H9 (cell line): ENCODE measurements around the gene TMEM269. TPM values are rescaled to one million over a fixed set of nuclear protein-coding genes. Genes with fewer than 3 reads are reported as not detected.

Experiments used
- DNase-seq: peaks from one replicate; pipeline ENCODE4 v3.0.0-alpha.2; 2017
- H2AFZ ChIP-seq: one replicate; pipeline ENCODE4 v1.6.1; 2013; ENCODE audit warnings: mild to moderate bottlenecking, low read length, control low read depth, moderate library complexity
- H2AK5ac ChIP-seq: 2 replicates; pipeline ENCODE4 v1.6.1; 2013; ENCODE audit warnings: low read length, control low read depth, mixed read lengths; ENCODE audit not compliant: insufficient read length
- H2BK120ac ChIP-seq: one replicate; pipeline ENCODE4 v1.6.1; 2013; ENCODE audit warnings: low read depth, mild to moderate bottlenecking, low read length, control low read depth, inconsistent platforms; ENCODE audit not compliant: poor library complexity, severe bottlenecking
- H2BK12ac ChIP-seq: 2 replicates; pipeline ENCODE4 v1.6.1; 2013; ENCODE audit warnings: low read length, control low read depth, mixed read lengths, low read depth; ENCODE audit not compliant: insufficient read length
- H2BK15ac ChIP-seq: 2 replicates; pipeline ENCODE4 v1.6.1; 2013; ENCODE audit warnings: low read depth, low read length, control low read depth
- H2BK20ac ChIP-seq: one replicate; pipeline ENCODE4 v1.6.1; 2013; ENCODE audit warnings: low read depth, mild to moderate bottlenecking, low read length, control low read depth, inconsistent platforms; ENCODE audit not compliant: poor library complexity, severe bottlenecking
- H2BK5ac ChIP-seq: 2 replicates; pipeline ENCODE4 v1.6.1; 2013; ENCODE audit warnings: low read length, control low read depth, mixed read lengths; ENCODE audit not compliant: insufficient read length
- H3K14ac ChIP-seq: 2 replicates; pipeline ENCODE4 v1.6.1; 2013; ENCODE audit warnings: low read length, control low read depth; ENCODE audit not compliant: insufficient read depth
- H3K18ac ChIP-seq: 2 replicates; pipeline ENCODE4 v1.6.1; 2013; ENCODE audit warnings: low read depth, mild to moderate bottlenecking, mixed read lengths, low read length, control low read depth; ENCODE audit not compliant: insufficient read length
- H3K23ac ChIP-seq: 2 replicates; pipeline ENCODE4 v1.6.1; 2013; ENCODE audit warnings: low read length, control low read depth, mixed read lengths, low read depth; ENCODE audit not compliant: insufficient read length
- H3K23me2 ChIP-seq: 2 replicates; pipeline ENCODE4 v1.6.1; 2013; ENCODE audit warnings: low read depth, mild to moderate bottlenecking, mixed read lengths, low read length, control low read depth; ENCODE audit not compliant: insufficient read length, poor library complexity, severe bottlenecking
- H3K27ac ChIP-seq: 2 replicates; pipeline ENCODE4 v1.5.1; 2013; ENCODE audit warnings: low read length, control low read depth, mixed read lengths, low read depth; ENCODE audit not compliant: insufficient read length
- H3K27me3 ChIP-seq: 2 replicates; pipeline ENCODE4 v1.6.1; 2013; ENCODE audit warnings: low read length, control low read depth, inconsistent platforms; ENCODE audit not compliant: insufficient read depth
- H3K4ac ChIP-seq: 2 replicates; pipeline ENCODE4 v1.6.1; 2013; ENCODE audit warnings: low read depth, mild to moderate bottlenecking, control low read depth, inconsistent platforms, low read length, moderate library complexity
- H3K4me1 ChIP-seq: 2 replicates; pipeline ENCODE4 v1.6.1; 2013; ENCODE audit warnings: low read length, control low read depth, inconsistent platforms; ENCODE audit not compliant: insufficient read depth
- H3K4me2 ChIP-seq: 2 replicates; pipeline ENCODE4 v1.6.1; 2013; ENCODE audit warnings: low read length, control low read depth, mixed read lengths; ENCODE audit not compliant: insufficient read length, insufficient read depth
- H3K56ac ChIP-seq: 2 replicates; pipeline ENCODE4 v1.6.1; 2013; ENCODE audit warnings: low read depth, mild to moderate bottlenecking, mixed read lengths, low read length, control low read depth; ENCODE audit not compliant: insufficient read length
- H3K79me1 ChIP-seq: 2 replicates; pipeline ENCODE4 v1.6.1; 2013; ENCODE audit warnings: low read depth, mild to moderate bottlenecking, moderate library complexity, low read length, control low read depth, inconsistent platforms; ENCODE audit not compliant: insufficient read depth, poor library complexity, severe bottlenecking
- H3K79me2 ChIP-seq: 2 replicates; pipeline ENCODE4 v1.6.1; 2013; ENCODE audit warnings: low read length, control low read depth, inconsistent platforms; ENCODE audit not compliant: insufficient read depth
- H3K9ac ChIP-seq: 2 replicates; pipeline ENCODE4 v1.6.1; 2013; ENCODE audit warnings: low read length, control low read depth, mixed read lengths; ENCODE audit not compliant: insufficient read length; ENCODE audit errors: extremely low read depth
- H3K9me3 ChIP-seq: one replicate; pipeline ENCODE4 v1.6.1; 2013; ENCODE audit warnings: low read depth, low read length, inconsistent platforms; ENCODE audit not compliant: control insufficient read depth
- H3T11ph ChIP-seq: one replicate; pipeline ENCODE4 v1.6.1; 2013; ENCODE audit warnings: mild to moderate bottlenecking, low read length, control low read depth, inconsistent platforms
- H4K20me1 ChIP-seq: one replicate; pipeline ENCODE4 v1.6.1; 2013; ENCODE audit not compliant: control insufficient read depth, insufficient read length, insufficient read depth
- H4K5ac ChIP-seq: 2 replicates; pipeline ENCODE4 v1.6.1; 2013; ENCODE audit warnings: low read depth, mild to moderate bottlenecking, mixed read lengths, low read length, control low read depth; ENCODE audit not compliant: insufficient read length
- H4K8ac ChIP-seq: replicated peaks from 2 replicates; pipeline ENCODE4 v1.6.1; 2013; ENCODE audit warnings: low read length, control low read depth, mixed read lengths, low read depth; ENCODE audit not compliant: insufficient read length
- H4K91ac ChIP-seq: 2 replicates; pipeline ENCODE4 v1.6.1; 2013; ENCODE audit warnings: low read depth, mild to moderate bottlenecking, moderate library complexity, mixed read lengths, low read length, control low read depth; ENCODE audit not compliant: insufficient read length
- H3K27ac Mint-ChIP-seq, 3 experiments: 2 replicates in 2 of 3; 3 replicates in 1 of 3; pipeline ENCODE4 v1.8.0; 2020 to 2021; ENCODE audit warnings: mixed read lengths in 3 of 3, mild to moderate bottlenecking in 1 of 3, moderate library complexity in 1 of 3
- H3K27me3 Mint-ChIP-seq: 2 replicates; pipeline ENCODE4 v1.8.0; 2021; ENCODE audit warnings: low read depth, mild to moderate bottlenecking, moderate library complexity, mixed read lengths
- H3K36me3 Mint-ChIP-seq, 3 experiments: 2 replicates in 2 of 3; 3 replicates in 1 of 3; pipeline ENCODE4 v1.8.0; 2020 to 2021; ENCODE audit warnings: low read depth in 3 of 3, mixed read lengths in 3 of 3; ENCODE audit not compliant: insufficient read depth in 1 of 3
- H3K4me1 Mint-ChIP-seq, 2 experiments: 2 replicates each; pipeline ENCODE4 v1.8.0; 2020; ENCODE audit warnings: mixed read lengths in 2 of 2
- H3K4me3 Mint-ChIP-seq, 2 experiments: 2 replicates in 1 of 2; 3 replicates in 1 of 2; pipeline ENCODE4 v1.8.0; 2020 to 2021; ENCODE audit warnings: mild to moderate bottlenecking in 2 of 2, mixed read lengths in 2 of 2, moderate library complexity in 1 of 2
- H3K9me3 Mint-ChIP-seq, 2 experiments: 2 replicates in 1 of 2; 3 replicates in 1 of 2; pipeline ENCODE4 v1.8.0; 2020; ENCODE audit warnings: mild to moderate bottlenecking in 2 of 2, mixed read lengths in 2 of 2, moderate library complexity in 1 of 2
- WGBS: extraction: QIAGEN DNeasy Blood & Tissue Kit; methylation state at CpG from one replicate; pipeline ENCODE4 v1.1.7; 2013; ENCODE audit warnings: missing lambda C conversion rate, low lambda C conversion rate, mixed read lengths; ENCODE audit not compliant: insufficient read length; ENCODE audit errors: extremely low coverage; 5-methylcytosine and 5-hydroxymethylcytosine counted together
- total RNA-seq: library from RNA; stranded (reverse); gene quantifications from 2 replicates; pipeline ENCODE4 v1.2.1, GENCODE V29; 2021
- TF ChIP-seq, protein P1 (sequence below): fragments of 200-600 bp; sonication (generic); conservative IDR thresholded peaks from 3 replicates; pipeline ENCODE4 v1.8.0; 2021; ENCODE audit warnings: antibody characterized with exemption, mild to moderate bottlenecking

The TMEM269 gene
- total RNA-seq, 1 experiment from 2014 or later = 0.17 TPM

GRCh38 chr1:42784547-42784945 is 245 bp upstream of the TMEM269 start:
- H3T11ph ChIP-seq = no peak overlapping the region

More at GRCh38 chr1:42784547-42784945, 245 bp upstream of the TMEM269 start:
- no peak overlapping the region for H3K18ac ChIP-seq
- no CpG with 5 or more reads among the region's 18 CpGs for WGBS
- Mint-ChIP-seq H3K9me3 (no peaks in the 10 kb centered on the region), H3K27ac (peak overlapping the region in 1 of 3 experiments; percentile 20; a peak in 2 of 7 replicates), H3K36me3 (peaks cover 11 to 40% (median 27%) of the 10 kb centered on the region in 3 experiments), H3K4me3 (no peak overlapping the region), H3K4me1 (peaks cover 10% of the 10 kb centered on the region in 2 experiments), H3K27me3 (no peaks in the 10 kb centered on the region; the same call in 1 of the 2 replicates)
- H2BK20ac ChIP-seq = no peak overlapping the region
- H3K27ac ChIP-seq = no peak overlapping the region
- no peaks in the 10 kb centered on the region for H3K79me1 ChIP-seq
- H3K4ac ChIP-seq = no peak overlapping the region
- H4K5ac ChIP-seq = no peak overlapping the region
- H4K91ac ChIP-seq = no peak overlapping the region
- H2BK15ac ChIP-seq = no peak overlapping the region
- no peak overlapping the region for H3K4me2 ChIP-seq
- no peak overlapping the region for H3K9ac ChIP-seq
- no peak overlapping the region for H2BK5ac ChIP-seq
- no peaks in the 10 kb centered on the region for H3K79me2 ChIP-seq
- no peaks in the 10 kb centered on the region for H3K23me2 ChIP-seq
- no peak overlapping the region for H3K56ac ChIP-seq
- H4K8ac ChIP-seq = no peak overlapping the region
- H3K4me1 ChIP-seq = no peaks in the 10 kb centered on the region
- no peaks in the 10 kb centered on the region for H3K27me3 ChIP-seq
- no peak overlapping the region for H2BK12ac ChIP-seq
- H2AK5ac ChIP-seq = no peak overlapping the region
- no peak for DNase-seq
- no peaks in the 10 kb centered on the region for H3K9me3 ChIP-seq
- no peak overlapping the region for H2AFZ ChIP-seq
- TF ChIP-seq, protein P1, sequence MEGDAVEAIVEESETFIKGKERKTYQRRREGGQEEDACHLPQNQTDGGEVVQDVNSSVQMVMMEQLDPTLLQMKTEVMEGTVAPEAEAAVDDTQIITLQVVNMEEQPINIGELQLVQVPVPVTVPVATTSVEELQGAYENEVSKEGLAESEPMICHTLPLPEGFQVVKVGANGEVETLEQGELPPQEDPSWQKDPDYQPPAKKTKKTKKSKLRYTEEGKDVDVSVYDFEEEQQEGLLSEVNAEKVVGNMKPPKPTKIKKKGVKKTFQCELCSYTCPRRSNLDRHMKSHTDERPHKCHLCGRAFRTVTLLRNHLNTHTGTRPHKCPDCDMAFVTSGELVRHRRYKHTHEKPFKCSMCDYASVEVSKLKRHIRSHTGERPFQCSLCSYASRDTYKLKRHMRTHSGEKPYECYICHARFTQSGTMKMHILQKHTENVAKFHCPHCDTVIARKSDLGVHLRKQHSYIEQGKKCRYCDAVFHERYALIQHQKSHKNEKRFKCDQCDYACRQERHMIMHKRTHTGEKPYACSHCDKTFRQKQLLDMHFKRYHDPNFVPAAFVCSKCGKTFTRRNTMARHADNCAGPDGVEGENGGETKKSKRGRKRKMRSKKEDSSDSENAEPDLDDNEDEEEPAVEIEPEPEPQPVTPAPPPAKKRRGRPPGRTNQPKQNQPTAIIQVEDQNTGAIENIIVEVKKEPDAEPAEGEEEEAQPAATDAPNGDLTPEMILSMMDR = no peak
- no peak overlapping the region for H3K23ac ChIP-seq
- H4K20me1 ChIP-seq = no peaks in the 10 kb centered on the region
- H3K14ac ChIP-seq = no peak overlapping the region
- no peak overlapping the region for H2BK120ac ChIP-seq
